Measurements from ENCODE around the gene PARD3B.

- TF ChIP-seq POLR2AphosphoS5 (IDR thresholded peaks at IDR 0.05; ENCODE audit: low read depth, low read length) (no peak), POLR2A (IDR thresholded peaks at IDR 0.05; ENCODE audit: low read depth, low read length) (no peak)
These were observed 671.7 kb downstream of the PARD3B start for GRCh38 chr2:205217004-205217403.

Data from GM12892 (cell line).